GM21447 (cell line): ENCODE results near the gene PPID.
"Not testable (repeated sequence)": the region's sequence is repeated elsewhere in the genome, so short reads cannot be mapped to it uniquely, and the experiment has no call there.

ENCODE experiments used
- ATAC-seq: cut with Tn5 transposase; IDR thresholded peaks from one replicate; pipeline ENCODE4 v1.9.1; 2021; ENCODE audit not compliant: unreplicated experiment

PPID gene

DNA sequence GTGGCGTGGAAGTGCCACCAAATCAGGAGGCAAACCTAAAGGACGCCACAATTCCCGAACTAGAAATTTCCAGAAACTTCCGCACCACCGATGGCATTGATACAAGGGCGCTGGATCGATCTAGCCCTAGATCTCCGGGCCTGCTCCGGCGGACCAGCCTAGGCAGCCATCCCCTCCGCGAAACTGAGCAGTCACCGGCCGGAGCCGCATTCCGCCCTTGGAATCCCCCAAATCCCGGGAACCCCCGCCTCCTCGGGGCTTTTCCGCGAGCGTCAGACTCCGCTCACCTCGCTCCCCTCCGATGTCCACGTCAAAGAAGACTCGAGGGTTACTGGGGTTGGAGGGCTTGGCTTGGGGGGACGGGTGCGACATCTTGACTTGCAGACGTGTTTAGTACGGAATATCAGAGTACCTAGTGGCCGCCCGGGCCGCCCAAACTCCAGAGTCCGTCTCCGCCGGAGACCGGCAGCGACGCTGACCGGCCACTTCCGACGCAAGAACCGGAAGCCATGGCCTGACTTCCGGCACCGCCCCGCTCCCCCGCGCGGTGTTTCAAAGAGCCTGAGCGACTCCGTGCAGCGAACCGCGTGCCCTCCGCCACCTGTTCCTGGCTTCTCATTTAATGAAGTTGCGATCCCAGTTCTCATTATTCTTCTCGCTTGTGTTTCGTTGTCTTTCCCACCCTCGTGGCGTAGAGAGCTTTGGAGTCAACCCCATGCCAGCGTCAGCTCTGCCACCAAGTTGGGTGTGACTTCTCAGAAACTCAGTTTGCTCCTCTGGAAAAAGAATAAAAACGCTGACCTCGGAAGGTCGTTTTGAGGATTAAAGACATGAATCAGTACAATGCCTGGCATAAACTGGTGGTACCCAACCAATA, at the start of gene PPID:
Gene PPID, minus strand, starts transcription at position 480 of the 877 bp plus-strand sequence. Its CDS starts 108 bp downstream, at position 372.
- peak; percentile 97 for ATAC-seq

DNA sequence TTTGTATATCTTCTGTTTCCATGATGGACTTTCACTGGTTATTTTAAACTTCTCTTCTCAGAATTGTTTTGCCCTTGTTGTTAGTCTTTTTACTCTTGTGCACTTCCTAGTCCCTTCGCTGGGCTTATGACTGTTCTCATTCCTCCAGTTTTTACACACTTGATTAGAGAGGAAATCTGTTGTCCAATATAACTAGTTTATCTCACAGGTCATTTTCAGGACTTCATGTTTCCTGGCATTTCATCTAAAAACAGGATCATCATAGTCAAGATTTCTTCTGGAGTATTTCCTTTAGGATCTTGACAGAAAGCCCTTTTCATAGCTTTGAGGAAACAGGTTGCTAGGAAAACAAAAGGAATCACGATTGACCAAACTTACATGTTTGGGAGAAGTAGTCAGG, 48.6 kb upstream of the PPID start:
- ATAC-seq = no peak

DNA sequence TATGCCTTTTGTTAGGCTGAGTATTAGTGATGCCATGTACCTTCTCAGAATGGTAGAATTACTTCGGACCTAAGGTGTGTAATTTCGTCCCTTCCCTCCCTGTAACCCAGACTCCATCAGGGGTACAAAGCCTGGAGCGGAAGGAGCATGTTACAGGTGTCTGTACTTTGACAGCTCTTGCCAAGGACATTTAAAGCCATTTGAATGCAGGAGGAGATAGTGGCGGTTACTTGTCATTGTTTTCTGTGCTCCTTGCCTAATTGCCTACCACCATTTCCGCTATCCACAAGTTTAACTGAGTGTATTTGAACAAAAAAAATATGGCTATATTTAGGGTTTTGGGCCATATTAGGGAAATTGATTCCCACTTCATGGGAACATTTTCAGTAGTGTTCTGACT, 47.5 kb upstream of the PPID start:
- no peak for ATAC-seq

DNA sequence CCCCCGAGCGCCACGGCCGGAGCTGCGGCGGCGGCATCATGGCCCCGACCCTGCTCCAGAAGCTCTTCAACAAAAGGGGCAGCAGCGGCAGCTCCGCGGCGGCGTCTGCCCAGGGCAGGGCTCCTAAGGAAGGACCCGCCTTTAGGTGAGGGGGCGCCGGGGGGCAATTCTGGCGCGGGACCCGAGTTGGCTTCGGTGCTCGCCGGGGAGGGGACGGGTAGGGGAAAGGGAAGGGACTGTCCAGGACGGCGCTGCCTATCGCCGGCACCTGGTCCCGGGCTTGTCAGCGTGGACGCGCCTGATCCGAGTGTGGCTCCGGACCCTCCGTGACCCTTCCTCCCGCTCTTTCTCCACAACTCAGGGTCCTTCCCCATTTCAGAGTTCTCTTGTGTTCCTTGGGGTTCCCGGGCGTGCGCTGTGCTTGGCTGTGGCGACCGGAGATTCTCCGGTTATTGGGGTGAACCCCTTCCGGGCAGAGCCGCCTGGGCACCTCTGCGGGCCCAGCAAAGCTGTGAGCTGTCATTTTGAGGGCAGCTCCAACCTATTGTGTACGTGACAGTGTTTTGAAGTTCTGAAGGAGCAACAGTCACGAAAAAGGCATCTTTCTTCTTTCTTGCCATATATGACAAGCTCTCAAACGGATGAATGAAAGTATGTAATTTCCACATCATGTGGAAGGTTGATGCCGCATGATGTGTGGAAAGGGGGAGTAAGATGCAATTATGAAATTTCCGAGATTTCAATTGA, 46.2 kb upstream of the PPID start:
- peak; percentile 46 for ATAC-seq

DNA sequence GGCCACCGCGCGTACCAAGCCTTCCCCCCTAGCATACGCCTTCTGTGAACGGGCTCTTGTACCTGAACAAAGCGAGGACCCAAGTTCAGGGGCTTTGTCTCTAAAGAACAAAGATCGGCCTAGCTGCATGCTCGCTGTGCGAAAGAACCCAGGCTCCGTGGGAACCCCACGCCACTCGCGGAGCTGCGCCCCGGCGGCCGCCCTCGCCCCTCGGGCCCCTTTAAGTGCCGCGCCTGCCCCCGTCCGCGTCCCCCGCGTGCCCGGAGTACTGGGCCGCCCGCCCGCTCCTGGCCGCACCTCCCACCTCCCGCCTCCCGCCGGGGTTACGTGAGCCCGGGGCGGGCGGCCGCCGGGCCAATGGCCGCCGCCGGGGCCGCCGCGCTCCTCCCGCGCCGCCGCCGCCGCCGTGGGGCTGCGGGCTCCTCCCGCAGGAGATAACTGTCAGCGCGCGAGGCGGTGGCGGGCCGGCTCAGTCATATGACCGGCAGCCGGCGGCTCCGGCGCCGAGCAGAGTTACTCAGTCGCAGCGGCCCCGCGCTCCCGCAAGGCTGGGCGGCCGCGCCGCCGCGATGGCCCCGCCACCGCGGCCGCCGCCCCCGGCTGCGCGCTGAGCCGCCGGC, 45.5 kb upstream of the PPID start, which contains the start of gene FNIP2:
Gene FNIP2, plus strand, starts transcription at position 472 of the 620 bp plus-strand sequence. CDS start 187 bp downstream, outside the sequence.
- ATAC-seq = peak; percentile 62

DNA sequence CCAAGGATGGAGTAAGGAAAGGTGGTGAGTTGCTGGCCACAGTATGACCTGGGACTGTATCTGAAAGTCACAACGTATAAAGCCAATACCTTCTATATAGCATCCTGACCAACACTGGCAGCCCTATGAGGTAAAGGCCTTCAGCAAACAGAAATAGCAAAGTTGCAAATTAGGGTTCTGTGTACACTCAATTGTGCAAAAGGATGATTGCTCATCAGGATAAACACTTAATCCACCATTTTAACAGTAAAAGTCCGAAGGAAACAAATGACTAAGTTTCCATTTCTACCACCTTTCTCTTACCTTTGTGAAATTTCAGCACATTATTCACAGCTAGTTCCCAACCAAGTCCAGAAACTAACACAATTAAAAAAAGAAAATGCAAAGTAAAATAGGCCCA, 44.3 kb upstream of the PPID start:
- ATAC-seq = no peak

DNA sequence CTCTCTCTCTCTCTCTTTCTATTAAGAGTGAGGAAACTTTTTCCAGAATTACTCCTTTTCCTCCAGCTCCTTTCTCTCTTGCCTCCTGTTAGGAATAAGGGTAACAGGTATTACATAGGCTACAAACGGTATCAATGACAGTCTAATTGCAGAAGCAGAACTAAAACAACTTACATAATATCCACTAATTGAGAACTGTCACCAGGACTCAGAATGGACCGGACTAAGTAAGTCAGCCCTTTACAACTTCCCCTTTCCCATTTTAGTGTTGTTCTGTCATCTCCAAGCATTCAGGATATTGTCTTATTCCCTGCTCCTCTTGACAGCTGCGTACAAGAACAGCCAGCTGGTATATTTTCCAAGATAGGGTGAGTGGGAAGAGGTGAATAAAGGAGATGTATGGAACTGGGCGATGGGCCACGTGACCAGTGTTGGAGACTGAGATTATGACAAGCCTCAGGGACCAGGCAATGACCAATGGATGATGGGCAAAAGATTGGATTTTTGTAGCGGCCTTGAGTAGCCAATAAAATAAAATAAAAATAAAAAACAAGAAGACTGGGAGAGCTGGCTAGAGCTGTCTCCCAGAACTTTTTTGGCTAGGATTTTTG, 43.3 kb upstream of the PPID start:
- no peak for ATAC-seq

DNA sequence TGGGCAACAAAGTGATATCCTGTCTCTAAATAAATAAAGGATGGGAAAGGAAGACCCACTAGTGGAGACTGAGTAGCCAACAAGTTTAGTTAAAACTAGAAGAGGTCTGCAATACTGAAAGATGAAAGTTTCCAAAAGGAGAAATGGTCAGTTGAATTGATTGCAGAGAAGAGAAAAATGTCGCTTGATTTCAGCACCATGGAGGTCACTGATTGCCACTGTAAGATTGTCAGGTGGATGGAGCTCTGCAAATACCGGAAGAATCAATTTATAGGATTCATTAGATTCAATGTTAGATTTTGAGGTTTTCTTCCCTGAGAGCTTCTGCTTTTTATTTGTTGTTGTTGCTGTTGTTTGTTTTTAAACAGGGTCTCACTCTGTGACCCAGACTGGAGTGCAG, 40.3 kb upstream of the PPID start:
- ATAC-seq = no peak

DNA sequence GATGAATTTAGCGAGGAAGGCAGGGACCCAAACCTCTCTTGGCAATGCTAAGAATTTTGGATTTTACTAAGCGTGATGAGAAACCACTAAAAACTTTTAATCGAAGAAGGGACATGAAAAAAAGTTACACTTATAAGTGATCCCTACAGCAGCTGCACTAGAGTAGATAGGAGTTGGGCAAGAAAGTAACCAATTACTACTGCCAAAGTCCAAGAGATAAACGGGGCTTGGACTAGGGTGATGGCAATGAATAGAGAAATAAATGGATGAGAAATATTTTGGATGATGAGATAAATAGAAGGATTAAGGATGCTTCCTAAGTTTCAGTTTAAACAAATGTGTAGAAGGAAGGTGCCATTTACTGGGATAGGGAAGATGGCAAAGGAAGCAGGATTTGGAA, 39.4 kb upstream of the PPID start:
- no peak for ATAC-seq

DNA sequence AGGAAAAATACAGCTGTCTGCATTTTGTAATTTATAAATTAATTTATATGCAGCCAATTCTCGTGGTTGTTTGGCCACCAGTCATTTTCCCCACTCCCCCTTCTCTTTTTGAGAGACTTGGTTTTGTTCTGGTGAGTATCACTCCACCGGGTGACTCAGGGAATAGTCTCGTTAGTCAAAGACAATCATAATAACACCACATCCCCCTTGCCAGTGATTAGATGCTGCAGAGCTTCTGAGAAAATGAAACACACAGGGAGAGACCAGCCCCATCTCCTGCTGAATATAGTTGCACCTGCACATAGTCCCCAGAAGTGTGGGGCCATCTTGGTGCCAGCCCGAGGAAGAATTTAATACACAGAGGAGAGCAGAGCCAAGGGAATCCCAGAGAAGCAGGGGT, 37.7 kb upstream of the PPID start:
- no peak for ATAC-seq

DNA sequence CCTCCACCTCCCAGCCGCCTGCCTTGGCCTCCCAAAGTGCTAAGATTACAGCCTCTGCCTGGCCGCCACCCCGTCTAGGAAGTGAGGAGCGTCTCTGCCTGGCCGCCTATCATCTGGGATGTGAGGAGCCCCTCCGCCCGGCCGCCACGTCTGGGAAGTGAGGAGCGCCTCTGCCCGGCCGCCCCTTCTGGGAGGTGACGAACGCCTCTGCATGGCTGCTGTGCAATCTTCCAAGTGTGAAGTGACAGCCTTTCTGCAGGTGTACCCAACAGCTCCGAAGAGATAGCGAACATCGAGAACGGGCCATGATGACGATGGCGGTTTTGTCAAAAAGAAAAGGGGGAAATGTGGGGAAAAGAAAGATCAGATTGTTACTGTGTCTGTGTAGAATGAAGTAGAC, 36.3 kb upstream of the PPID start:
- not testable (repeated sequence) for ATAC-seq

DNA sequence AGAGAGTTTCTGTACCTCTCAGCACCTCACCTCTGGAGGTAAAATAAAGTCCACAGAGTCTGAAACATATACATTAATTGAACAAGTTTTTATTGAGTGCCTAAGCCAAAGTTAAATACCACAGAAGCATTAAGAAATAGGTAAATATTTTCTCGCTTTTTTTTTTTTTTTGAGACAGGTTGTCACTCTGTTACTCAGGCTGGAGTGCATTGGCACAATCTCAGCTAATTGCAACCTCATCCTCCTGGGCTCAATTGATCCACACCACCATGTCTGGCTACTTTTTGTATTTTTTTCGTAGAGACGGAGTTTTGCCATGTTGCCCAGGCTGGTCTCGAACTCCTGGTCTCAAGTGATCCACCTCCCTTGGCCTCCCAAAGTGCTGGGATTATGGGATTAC, 35.5 kb upstream of the PPID start:
- no peak for ATAC-seq

DNA sequence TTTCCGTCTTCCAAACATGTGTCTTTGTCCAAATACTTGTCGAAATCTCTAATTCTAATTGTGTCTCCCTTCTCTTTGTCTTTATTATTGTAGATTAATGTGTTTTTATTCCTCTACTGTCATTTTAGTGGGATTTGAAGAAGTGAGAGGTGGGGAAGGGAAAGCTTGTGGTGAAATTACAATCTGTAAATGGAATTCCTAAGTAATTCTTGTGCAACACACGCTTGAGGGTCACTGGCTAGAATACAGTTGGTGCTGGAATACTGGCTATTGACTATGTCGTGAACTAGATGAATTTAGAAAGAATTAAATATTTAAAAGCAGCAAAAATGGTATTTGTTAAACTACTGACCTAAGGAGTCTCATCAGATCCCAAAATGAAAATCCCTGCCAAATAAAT, 34.9 kb upstream of the PPID start:
- ATAC-seq = no peak

DNA sequence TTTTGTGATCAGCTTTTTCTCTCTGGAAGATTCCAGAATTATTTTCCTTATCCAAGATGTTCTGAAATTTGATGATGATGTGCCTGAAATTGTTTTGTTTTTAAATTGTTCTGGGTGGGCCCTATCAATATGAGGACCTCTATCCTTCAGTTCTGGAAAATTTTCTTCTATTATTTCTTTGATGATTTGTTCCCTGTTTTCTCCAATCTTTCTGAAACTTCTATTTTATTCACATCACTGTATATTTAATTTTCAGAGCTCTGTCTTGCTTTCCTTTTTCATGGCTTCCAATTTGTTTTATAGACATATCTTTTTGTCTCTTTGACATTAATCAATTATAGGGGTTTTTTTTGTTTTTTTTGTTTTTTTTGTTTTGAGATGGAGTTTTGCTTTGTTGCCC, 33.4 kb upstream of the PPID start:
- ATAC-seq = no peak

DNA sequence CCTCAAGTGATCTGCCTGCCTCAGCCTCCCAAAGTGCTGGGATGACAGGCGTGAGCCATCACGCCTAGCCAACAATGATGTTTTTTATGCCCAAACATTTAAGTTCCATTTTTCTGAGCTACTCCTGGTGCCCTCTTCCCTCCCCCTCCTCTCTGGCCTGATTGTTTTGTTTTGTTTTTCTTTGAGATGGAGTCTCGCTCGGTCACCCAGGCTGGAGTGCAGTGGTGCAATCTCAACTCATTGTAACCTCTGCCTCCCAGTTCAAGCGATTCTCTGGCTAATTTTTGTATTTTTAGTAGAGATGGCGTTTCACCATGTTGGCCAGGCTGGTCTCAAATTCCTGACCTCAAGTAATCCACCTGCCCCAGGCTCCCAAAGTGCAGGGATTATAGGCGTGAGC, 32.6 kb upstream of the PPID start:
- not testable (repeated sequence) for ATAC-seq

DNA sequence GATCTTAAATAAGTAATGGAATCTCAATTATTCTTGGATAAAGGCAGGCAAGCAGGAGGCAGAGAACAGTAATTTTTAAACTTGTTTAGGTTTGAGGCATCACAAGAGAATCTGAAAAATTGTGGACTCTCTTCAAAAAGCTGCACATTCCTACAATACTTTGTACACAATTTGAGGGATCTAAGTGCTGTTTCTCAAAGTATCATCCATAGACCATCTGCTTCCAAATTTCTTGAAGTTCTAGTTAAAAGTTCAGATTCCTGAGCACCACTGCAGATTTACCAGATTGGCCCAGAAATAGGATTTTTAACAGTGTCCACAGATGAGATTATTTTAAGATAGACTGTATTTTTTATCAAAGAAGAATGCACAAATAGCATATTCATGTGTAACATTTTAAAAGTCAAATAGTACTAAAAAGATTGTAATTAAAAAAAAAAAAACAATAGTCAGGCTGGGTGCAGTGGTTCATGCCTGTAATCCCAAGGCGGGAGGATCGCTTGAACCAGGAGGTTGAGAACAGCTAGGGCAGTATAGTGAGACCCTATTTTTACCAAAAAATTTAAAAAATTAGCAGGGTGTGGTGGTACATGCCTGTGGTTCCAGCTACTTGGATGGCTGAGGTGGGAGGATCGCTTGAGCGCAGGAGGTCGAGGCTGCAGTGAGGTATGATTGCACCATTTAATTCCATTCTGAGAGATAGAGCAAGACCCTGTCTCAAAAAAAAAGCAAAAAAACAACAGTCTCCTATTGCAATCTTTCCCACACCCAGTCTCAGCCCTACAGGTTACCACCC, 31.4 kb upstream of the PPID start:
- no peak for ATAC-seq

DNA sequence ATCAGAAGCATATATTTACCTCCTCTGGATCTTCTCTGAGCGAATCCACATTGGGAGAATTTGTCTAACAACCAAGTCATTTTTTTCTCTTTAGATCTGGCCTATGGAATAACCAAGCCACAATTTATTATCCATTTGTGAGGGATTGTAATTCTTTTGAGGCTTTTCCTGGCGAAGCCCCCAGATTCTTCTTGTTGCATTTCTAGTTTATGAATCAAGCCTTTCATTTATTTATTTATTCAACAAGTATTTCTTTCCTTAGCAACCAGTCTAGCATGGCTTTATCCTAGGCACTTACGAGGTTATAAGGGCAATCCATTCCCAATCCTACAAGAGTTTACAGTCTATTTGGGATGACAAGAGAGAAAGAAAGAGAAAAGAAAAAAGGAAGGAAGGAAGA, 27.2 kb upstream of the PPID start:
- ATAC-seq = no peak

DNA sequence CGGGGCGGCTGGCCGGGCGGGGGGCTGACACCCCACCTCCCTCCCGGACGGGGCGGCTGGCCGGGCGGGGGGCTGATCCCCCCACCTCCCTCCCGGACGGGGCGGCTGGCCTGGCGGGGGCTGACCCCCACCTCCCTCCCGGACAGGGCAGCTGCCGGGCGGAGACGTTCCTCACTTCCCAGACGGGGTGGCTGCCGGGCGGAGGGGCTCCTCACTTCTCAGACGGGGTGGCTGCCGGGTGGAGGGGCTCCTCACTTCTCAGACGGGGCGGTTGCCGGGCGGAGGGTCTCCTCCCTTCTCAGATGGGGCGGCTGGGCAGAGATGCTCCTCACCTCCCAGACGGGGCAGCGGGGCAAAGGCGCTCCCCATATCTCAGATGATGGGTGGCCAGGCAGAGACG, 23.3 kb upstream of the PPID start:
- not testable (repeated sequence) for ATAC-seq

DNA sequence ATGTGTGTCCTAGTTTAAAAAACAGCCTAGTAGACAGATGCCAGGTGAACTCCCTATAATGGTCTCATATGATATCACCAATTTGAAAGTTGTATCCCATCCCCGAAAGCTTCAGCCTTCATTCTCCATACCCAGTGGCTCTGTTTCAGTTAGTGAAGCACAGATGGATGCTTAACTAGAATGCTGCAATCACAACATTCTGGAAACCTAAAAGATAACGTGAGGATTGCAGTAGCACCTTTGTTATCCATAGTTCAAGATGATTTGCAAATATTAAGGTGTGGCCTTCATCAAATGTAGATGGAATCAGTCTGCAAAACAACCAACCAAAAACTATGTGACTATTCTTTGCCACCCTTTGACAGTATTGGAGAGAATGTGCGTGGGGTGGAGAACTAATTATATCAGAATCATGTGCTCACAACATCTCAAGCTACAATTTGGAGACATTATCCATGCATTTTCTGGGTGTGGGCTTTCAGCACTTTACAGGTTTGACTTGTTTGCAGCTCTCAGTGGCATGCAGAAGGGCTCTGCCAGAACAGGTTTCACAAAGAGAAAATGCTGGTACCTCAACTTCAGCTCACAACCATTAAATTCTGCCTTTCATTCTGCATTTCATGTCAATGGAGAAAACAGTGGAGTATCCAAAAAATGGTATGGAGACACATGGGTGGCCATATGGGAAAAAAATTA, 18.3 kb upstream of the PPID start:
- ATAC-seq = no peak

DNA sequence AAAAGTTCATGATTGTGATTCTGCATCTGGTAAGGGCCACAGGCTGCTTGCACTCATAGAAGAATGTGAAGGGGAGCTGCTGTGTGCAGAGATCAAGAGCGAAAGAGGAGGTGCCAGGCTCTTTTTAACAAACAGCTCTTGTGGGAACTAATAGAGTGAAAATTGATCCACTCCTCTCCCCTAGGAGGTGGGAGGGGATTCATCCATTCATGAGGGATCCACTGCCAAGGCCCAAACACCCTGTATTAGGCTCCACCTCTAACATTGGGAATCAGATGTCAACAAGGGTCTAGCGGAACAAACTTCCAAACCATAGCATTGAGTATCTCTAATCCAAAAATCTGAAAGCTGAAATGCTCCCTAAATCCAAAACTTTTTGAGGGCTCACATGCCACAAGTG, 16.4 kb upstream of the PPID start:
- ATAC-seq = no peak
